HepG2 (cell line): Measurements from ENCODE around the gene PSRC1. TPM values are rescaled to one million over a fixed set of nuclear protein-coding genes. Genes with fewer than 3 reads are reported as not detected.
A peak's percentile ranks its signal among the peaks of the same experiment; 100 is the strongest.

ENCODE experiments used
- ARHGAP35 ChIP-seq: sonication (generic); formaldehyde crosslinking; IDR thresholded peaks from 2 replicates; pipeline ENCODE4 v1.9.0; 2022; ENCODE audit warnings: mild to moderate bottlenecking, inconsistent platforms, moderate library complexity, missing genetic modification reagents, borderline replicate concordance
- GZF1 ChIP-seq: sonication (generic); formaldehyde crosslinking; IDR thresholded peaks from 2 replicates; pipeline ENCODE4 v1.5.1; 2020; ENCODE audit warnings: mild to moderate bottlenecking, missing genetic modification reagents
- MXI1 ChIP-seq: IDR thresholded peaks from 3 replicates; pipeline ENCODE4 v1.6.1; 2012; ENCODE audit warnings: low read depth, low read length, inconsistent platforms, borderline replicate concordance
- SIN3B ChIP-seq: fragments of 150-350 bp; IDR thresholded peaks from 2 replicates; pipeline ENCODE4 v1.6.1; 2014; ENCODE audit warnings: low read length
- STAG1 ChIP-seq: sonication (generic); formaldehyde crosslinking; IDR thresholded peaks from 2 replicates; pipeline ENCODE4 v1.4.0; 2020; ENCODE audit warnings: missing genetic modification reagents
- TAF1 ChIP-seq: sonication (generic); formaldehyde crosslinking; IDR thresholded peaks from 2 replicates; pipeline ENCODE4 v1.4.0; 2020; ENCODE audit warnings: missing genetic modification reagents
- THAP11 ChIP-seq: IDR thresholded peaks from 2 replicates; pipeline ENCODE4 v1.6.1; 2016; ENCODE audit warnings: missing biosample characterization, missing genetic modification reagents
- U2AF2 ChIP-seq: fragments of 200-400 bp; formaldehyde crosslinking; IDR thresholded peaks from 2 replicates; pipeline ENCODE4 v1.6.1; 2017; ENCODE audit warnings: low read depth, mild to moderate bottlenecking, low read length
- ZNF256 ChIP-seq: sonication (generic); formaldehyde crosslinking; conservative IDR thresholded peaks from 2 replicates; pipeline ENCODE4 v1.4.0; 2020; ENCODE audit warnings: missing genetic modification reagents
- ZNF263 ChIP-seq: sonication (generic); formaldehyde crosslinking; IDR thresholded peaks from 2 replicates; pipeline ENCODE4 v1.4.0; 2020; ENCODE audit warnings: missing genetic modification reagents
- ZNF329 ChIP-seq: sonication (generic); formaldehyde crosslinking; IDR thresholded peaks from 2 replicates; pipeline ENCODE4 v1.9.0; 2021; ENCODE audit warnings: low read depth, mild to moderate bottlenecking, missing genetic modification reagents
- ZNF550 ChIP-seq: sonication (generic); formaldehyde crosslinking; IDR thresholded peaks from 2 replicates; pipeline ENCODE4 v1.4.0; 2020; ENCODE audit warnings: mild to moderate bottlenecking, missing genetic modification reagents, borderline replicate concordance
- ZNF605 ChIP-seq: sonication (generic); formaldehyde crosslinking; IDR thresholded peaks from 2 replicates; pipeline ENCODE4 v1.8.0; 2022; ENCODE audit warnings: mild to moderate bottlenecking, missing genetic modification reagents
- ZNF7 ChIP-seq: IDR thresholded peaks from 2 replicates; pipeline ENCODE4 v1.6.1; 2016; ENCODE audit warnings: missing biosample characterization, missing genetic modification reagents
- polyA plus RNA-seq, 8 experiments: library from polyadenylated mRNA; depleted of rRNA in 3 of 8; stranded (reverse) in 7 of 8; unstranded in 1 of 8; fragments of >200 nt; fragmentation: Illumina TruSeq in 4 of 8; extraction: Trizol in 4 of 8; gene quantifications; 2 replicates each; pipeline versions ENCODE4 v1.2.1 to v1.2.3, GENCODE V29; 2011 to 2016; ENCODE audit warnings: low read depth in 4 of 8, missing spikeins in 1 of 8, mixed read lengths in 1 of 8; ENCODE audit not compliant: insufficient read depth in 1 of 8
- total RNA-seq, 5 experiments: library from RNA; depleted of rRNA; stranded (reverse); fragments of >200 nt; fragmentation: Illumina TruSeq; extraction: Trizol; gene quantifications; 2 replicates each; pipeline ENCODE4 v1.2.3, GENCODE V29; 2016; ENCODE audit warnings: low read depth in 1 of 5
- TF ChIP-seq, protein P1 (sequence below): sonication (generic); formaldehyde crosslinking; IDR thresholded peaks from 2 replicates; pipeline ENCODE4 v1.4.0; 2020; ENCODE audit warnings: missing genetic modification reagents, borderline replicate concordance
- TF ChIP-seq, protein P2 (sequence below): sonication (generic); formaldehyde crosslinking; IDR thresholded peaks from 2 replicates; pipeline ENCODE4 v1.4.0; 2020; ENCODE audit warnings: missing genetic modification reagents
- TF ChIP-seq, protein P3 (sequence below): IDR thresholded peaks from 2 replicates; pipeline ENCODE4 v1.6.1; 2012; ENCODE audit warnings: inconsistent platforms
- TF ChIP-seq, protein P4 (sequence below): sonication (generic); formaldehyde crosslinking; IDR thresholded peaks from 2 replicates; pipeline ENCODE4 v1.8.1; 2023; ENCODE audit warnings: missing genetic modification reagents, mild to moderate bottlenecking, borderline replicate concordance
- TF ChIP-seq, protein P5 (sequence below): sonication (generic); formaldehyde crosslinking; IDR thresholded peaks from 2 replicates; pipeline ENCODE4 v1.4.0; 2020; ENCODE audit warnings: missing genetic modification reagents
- TF ChIP-seq, protein P6 (sequence below): sonication (generic); formaldehyde crosslinking; IDR thresholded peaks from 2 replicates; pipeline ENCODE4 v1.4.0; 2020; ENCODE audit warnings: missing genetic modification reagents
- TF ChIP-seq, protein P7 (sequence below): IDR thresholded peaks from 2 replicates; pipeline ENCODE4 v1.6.1; 2016; ENCODE audit warnings: low read depth, control low read depth

The PSRC1 gene
- total and polyA plus RNA-seq, 2 of the 13 experiments (the other 11 are each of a cell fraction or from before 2014, with no cell fraction given) = 28.6 to 30.3 TPM

DNA sequence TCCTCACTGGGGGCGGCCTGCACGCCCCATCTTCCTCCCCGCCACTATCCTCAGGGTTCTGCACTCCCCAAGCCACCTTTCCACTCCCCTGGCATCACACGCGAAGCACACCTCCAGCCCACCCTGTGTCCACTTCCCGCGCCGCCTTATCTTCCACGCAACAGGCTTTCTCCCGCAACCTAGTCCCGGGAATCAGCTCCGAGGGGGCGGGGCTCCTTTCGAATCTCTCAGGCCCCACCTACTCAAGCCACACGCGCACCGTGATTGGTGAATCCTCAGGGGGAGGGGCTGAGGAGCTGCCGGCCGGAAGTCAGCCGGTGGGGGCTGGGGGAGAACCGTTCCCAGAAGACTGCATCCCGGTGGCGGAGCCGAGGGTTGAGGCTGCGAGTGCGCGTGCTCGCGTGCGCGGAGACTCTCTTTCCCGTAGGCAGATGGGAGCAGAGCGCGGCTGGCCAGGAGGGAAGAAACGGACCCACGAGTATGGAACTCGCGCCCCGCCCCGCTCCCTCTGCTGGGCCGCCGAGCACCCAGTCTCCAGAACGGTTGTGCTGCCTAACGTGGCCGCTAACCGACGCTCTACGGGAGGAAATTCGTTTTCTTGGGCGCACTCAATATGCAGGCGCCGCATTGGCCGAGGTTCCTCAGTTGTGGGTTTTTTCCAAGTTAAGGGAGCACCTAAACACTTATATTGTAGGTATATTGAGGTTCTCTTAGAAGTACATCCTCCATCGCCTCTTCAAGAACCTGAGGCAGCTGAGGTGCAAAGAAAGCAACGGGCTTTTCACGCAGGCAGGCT, at the start of gene PSRC1 (continued):
- TF ChIP-seq, protein P1, sequence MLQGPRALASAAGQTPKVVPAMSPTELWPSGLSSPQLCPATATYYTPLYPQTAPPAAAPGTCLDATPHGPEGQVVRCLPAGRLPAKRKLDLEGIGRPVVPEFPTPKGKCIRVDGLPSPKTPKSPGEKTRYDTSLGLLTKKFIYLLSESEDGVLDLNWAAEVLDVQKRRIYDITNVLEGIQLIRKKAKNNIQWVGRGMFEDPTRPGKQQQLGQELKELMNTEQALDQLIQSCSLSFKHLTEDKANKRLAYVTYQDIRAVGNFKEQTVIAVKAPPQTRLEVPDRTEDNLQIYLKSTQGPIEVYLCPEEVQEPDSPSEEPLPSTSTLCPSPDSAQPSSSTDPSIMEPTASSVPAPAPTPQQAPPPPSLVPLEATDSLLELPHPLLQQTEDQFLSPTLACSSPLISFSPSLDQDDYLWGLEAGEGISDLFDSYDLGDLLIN (CRISPR knock-in tag) = 0 out of 2 replicates have a peak, but pooled peaks have one; percentile 19
- TF ChIP-seq, protein P2, sequence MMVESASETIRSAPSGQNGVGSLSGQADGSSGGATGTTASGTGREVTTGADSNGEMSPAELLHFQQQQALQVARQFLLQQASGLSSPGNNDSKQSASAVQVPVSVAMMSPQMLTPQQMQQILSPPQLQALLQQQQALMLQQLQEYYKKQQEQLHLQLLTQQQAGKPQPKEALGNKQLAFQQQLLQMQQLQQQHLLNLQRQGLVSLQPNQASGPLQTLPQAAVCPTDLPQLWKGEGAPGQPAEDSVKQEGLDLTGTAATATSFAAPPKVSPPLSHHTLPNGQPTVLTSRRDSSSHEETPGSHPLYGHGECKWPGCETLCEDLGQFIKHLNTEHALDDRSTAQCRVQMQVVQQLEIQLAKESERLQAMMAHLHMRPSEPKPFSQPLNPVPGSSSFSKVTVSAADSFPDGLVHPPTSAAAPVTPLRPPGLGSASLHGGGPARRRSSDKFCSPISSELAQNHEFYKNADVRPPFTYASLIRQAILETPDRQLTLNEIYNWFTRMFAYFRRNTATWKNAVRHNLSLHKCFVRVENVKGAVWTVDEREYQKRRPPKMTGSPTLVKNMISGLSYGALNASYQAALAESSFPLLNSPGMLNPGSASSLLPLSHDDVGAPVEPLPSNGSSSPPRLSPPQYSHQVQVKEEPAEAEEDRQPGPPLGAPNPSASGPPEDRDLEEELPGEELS = 0 out of 2 replicates have a peak, but pooled peaks have one; percentile 49
- TF ChIP-seq, protein P3, sequence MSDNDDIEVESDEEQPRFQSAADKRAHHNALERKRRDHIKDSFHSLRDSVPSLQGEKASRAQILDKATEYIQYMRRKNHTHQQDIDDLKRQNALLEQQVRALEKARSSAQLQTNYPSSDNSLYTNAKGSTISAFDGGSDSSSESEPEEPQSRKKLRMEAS = peak; percentile 85
- TF ChIP-seq MXI1 = peak; percentile 56; the same call in 1 of the 3 replicates
- no peak for TF ChIP-seq ZNF7 (CRISPR knock-in tag)
- peak; percentile 80 for TF ChIP-seq THAP11 (CRISPR knock-in tag)
- TF ChIP-seq ZNF605 (CRISPR knock-in tag) = 0 out of 2 replicates have a peak, but pooled peaks have one; percentile 42
- TF ChIP-seq ZNF263 (CRISPR knock-in tag) = peak; percentile 54; the same call in 1 of the 2 replicates
- TF ChIP-seq ZNF550 = no peak
- peak; percentile 88 for TF ChIP-seq TAF1 (CRISPR knock-in tag)
- 0 out of 2 replicates have a peak, but pooled peaks have one; percentile 18 for TF ChIP-seq SIN3B
- TF ChIP-seq, protein P4, sequence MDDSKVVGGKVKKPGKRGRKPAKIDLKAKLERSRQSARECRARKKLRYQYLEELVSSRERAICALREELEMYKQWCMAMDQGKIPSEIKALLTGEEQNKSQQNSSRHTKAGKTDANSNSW (CRISPR knock-in tag) = no peak
- TF ChIP-seq, protein P5, sequence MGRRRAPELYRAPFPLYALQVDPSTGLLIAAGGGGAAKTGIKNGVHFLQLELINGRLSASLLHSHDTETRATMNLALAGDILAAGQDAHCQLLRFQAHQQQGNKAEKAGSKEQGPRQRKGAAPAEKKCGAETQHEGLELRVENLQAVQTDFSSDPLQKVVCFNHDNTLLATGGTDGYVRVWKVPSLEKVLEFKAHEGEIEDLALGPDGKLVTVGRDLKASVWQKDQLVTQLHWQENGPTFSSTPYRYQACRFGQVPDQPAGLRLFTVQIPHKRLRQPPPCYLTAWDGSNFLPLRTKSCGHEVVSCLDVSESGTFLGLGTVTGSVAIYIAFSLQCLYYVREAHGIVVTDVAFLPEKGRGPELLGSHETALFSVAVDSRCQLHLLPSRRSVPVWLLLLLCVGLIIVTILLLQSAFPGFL (CRISPR knock-in tag) = no peak
- TF ChIP-seq ARHGAP35 (CRISPR knock-in tag) = peak; percentile 29; the same call in 1 of the 2 replicates
- TF ChIP-seq ZNF256 (CRISPR knock-in tag) = no peak
- TF ChIP-seq STAG1 (CRISPR knock-in tag) = peak; percentile 20
- peak; percentile 49; the same call in 1 of the 2 replicates for TF ChIP-seq GZF1
- TF ChIP-seq, protein P6, sequence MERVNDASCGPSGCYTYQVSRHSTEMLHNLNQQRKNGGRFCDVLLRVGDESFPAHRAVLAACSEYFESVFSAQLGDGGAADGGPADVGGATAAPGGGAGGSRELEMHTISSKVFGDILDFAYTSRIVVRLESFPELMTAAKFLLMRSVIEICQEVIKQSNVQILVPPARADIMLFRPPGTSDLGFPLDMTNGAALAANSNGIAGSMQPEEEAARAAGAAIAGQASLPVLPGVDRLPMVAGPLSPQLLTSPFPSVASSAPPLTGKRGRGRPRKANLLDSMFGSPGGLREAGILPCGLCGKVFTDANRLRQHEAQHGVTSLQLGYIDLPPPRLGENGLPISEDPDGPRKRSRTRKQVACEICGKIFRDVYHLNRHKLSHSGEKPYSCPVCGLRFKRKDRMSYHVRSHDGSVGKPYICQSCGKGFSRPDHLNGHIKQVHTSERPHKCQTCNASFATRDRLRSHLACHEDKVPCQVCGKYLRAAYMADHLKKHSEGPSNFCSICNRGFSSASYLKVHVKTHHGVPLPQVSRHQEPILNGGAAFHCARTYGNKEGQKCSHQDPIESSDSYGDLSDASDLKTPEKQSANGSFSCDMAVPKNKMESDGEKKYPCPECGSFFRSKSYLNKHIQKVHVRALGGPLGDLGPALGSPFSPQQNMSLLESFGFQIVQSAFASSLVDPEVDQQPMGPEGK (CRISPR knock-in tag) = peak; percentile 98
- TF ChIP-seq, protein P7, sequence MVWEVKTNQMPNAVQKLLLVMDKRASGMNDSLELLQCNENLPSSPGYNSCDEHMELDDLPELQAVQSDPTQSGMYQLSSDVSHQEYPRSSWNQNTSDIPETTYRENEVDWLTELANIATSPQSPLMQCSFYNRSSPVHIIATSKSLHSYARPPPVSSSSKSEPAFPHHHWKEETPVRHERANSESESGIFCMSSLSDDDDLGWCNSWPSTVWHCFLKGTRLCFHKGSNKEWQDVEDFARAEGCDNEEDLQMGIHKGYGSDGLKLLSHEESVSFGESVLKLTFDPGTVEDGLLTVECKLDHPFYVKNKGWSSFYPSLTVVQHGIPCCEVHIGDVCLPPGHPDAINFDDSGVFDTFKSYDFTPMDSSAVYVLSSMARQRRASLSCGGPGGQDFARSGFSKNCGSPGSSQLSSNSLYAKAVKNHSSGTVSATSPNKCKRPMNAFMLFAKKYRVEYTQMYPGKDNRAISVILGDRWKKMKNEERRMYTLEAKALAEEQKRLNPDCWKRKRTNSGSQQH (CRISPR knock-in tag) = 0 out of 2 replicates have a peak, but pooled peaks have one; percentile 9
- TF ChIP-seq ZNF329 (CRISPR knock-in tag) = 0 out of 2 replicates have a peak, but pooled peaks have one; percentile 11
- TF ChIP-seq U2AF2 = no peak
